ENCODE results near the gene CENPB.

DNA sequence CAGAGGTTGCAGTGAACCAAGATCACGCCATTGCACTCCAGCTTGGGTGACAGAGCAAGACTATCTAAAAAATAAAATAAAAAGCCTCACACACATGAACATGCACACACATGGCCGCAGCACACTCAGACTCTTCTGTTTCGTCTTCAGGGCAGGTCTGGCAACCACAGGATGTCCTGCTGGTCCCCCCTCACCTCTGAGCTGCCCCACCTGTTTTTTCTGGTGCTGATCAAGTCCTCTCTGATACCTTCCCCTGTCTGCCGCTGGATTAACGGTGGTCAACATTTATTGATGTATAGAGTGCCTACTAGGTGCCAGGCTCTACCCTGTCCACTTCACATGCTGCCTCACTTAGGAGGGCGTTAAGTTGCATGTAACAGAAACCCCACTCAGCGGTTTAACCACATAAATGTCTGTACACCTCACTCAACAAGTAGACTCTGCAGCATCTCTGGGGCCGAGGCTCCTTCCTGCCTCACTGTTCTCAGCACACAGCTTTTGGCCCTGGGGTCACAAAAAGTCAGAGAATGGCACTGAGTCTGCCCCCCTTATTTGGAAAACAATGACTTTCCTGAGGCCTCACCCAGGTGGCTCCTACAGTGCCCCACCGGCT lies 29.3 kb upstream of the CENPB start:
- TF ChIP-seq CTCF (IDR thresholded peaks at IDR 0.05) (no peak), ZFX (IDR thresholded peaks at IDR 0.05; ENCODE audit: borderline replicate concordance) (no peak)
